OCI-LY1 (cell line): Measurements from ENCODE around the gene EFEMP2.

Experiments used
- H2AFZ ChIP-seq: fragments of 200-600 bp; sonication (generic), shearing (Covaris generic); 2 replicates; pipeline ENCODE4 v1.6.0; 2014; ENCODE audit warnings: antibody characterized with exemption, mild to moderate bottlenecking, low read length
- H3F3A ChIP-seq: fragments of 200-600 bp; sonication (generic), shearing (Covaris generic); 2 replicates; pipeline ENCODE4 v1.6.0; 2014; ENCODE audit warnings: mild to moderate bottlenecking, antibody characterized with exemption, low read length, moderate library complexity; ENCODE audit not compliant: insufficient read depth
- H3K27ac ChIP-seq: fragments of 200-600 bp; sonication (generic); 2 replicates; pipeline ENCODE4 v1.5.1; 2014; ENCODE audit warnings: low read length, mixed run types, mild to moderate bottlenecking, low read depth; ENCODE audit not compliant: poor library complexity, severe bottlenecking
- H3K27me3 ChIP-seq: fragments of 200-600 bp; sonication (generic); 2 replicates; pipeline ENCODE4 v1.6.0; 2014; ENCODE audit warnings: antibody characterized with exemption, mild to moderate bottlenecking, low read length, moderate library complexity; ENCODE audit not compliant: insufficient read depth
- H3K36me3 ChIP-seq: fragments of 200-600 bp; sonication (generic); 2 replicates; pipeline ENCODE4 v1.6.1; 2014; ENCODE audit warnings: mild to moderate bottlenecking, antibody characterized with exemption, low read length, moderate library complexity, mixed read lengths; ENCODE audit not compliant: insufficient read depth
- H3K4me1 ChIP-seq: fragments of 200-600 bp; sonication (generic); 2 replicates; pipeline ENCODE4 v1.5.1; 2014; ENCODE audit warnings: mild to moderate bottlenecking, low read length, moderate library complexity; ENCODE audit not compliant: insufficient read depth, severe bottlenecking
- H3K4me2 ChIP-seq: fragments of 200-600 bp; sonication (generic), shearing (Covaris generic); 2 replicates; pipeline ENCODE4 v1.6.1; 2014; ENCODE audit warnings: low read length
- H3K4me3 ChIP-seq: fragments of 200-600 bp; sonication (generic); 2 replicates; pipeline ENCODE4 v1.5.1; 2014; ENCODE audit warnings: low read length, low read depth, mild to moderate bottlenecking, mixed read lengths; ENCODE audit not compliant: poor library complexity, severe bottlenecking
- H3K79me2 ChIP-seq: fragments of 200-600 bp; shearing (Covaris generic); 2 replicates; pipeline ENCODE4 v1.6.1; 2016; ENCODE audit warnings: mixed run types, low read length, mixed read lengths; ENCODE audit not compliant: insufficient read depth
- H3K9ac ChIP-seq: fragments of 200-600 bp; sonication (generic), shearing (Covaris generic); 2 replicates; pipeline ENCODE4 v1.6.1; 2014; ENCODE audit warnings: mild to moderate bottlenecking, low read length, mixed read lengths
- H3K9me2 ChIP-seq: fragments of 200-600 bp; sonication (generic), shearing (Covaris generic); 2 replicates; pipeline ENCODE4 v1.6.1; 2014; ENCODE audit warnings: low read depth, mild to moderate bottlenecking, low read length, mixed read lengths
- H3K9me3 ChIP-seq: fragments of 200-600 bp; shearing (Covaris generic); 2 replicates; pipeline ENCODE4 v1.6.1; 2014; ENCODE audit warnings: low read length, mixed read lengths
- H4K20me1 ChIP-seq: fragments of 200-600 bp; sonication (generic), shearing (Covaris generic); 2 replicates; pipeline ENCODE4 v1.6.0; 2016; ENCODE audit warnings: mild to moderate bottlenecking, low read length; ENCODE audit not compliant: insufficient read depth
- EZH2 ChIP-seq: fragments of 200-600 bp; sonication (generic), shearing (Covaris generic); IDR thresholded peaks from 2 replicates; pipeline ENCODE4 v1.8.0; 2017; ENCODE audit warnings: borderline replicate concordance, mixed run types, mild to moderate bottlenecking, antibody characterized with exemption, low read length, moderate library complexity, mixed read lengths
- TF ChIP-seq, protein P1 (sequence below): fragments of 200-600 bp; sonication (generic), shearing (Covaris generic); IDR thresholded peaks from 2 replicates; pipeline ENCODE4 v1.5.1; 2017; ENCODE audit warnings: mild to moderate bottlenecking, antibody characterized with exemption, low read length, moderate library complexity, mixed read lengths

Gene EFEMP2

DNA sequence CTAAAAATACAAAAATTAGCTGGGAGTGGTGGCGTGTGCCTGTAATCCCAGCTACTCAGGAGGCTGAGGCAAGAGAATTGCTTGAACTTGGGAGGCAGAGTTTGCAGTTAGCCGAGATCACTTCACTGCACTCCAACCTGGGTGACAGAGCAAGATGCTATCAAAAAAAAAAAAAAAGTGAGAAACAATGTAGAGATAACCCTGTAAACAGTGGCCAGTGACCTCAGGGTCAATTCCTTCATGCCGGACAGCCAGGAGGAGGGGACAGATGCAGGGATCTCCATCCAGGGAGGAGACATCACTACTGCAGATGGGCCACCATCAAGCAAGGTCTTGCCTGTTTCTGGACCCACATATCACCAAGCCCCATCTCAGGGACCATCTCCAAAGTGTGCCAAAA is 24.9 kb downstream of the EFEMP2 start:
- no peaks in the 10 kb centered on the region for H3F3A ChIP-seq
- no peak overlapping the region for H3K4me3 ChIP-seq
- H3K27ac ChIP-seq = no peak overlapping the region
- H2AFZ ChIP-seq = no peak overlapping the region
- no peaks in the 10 kb centered on the region for H3K79me2 ChIP-seq
- no peak for TF ChIP-seq EZH2
- TF ChIP-seq, protein P1, sequence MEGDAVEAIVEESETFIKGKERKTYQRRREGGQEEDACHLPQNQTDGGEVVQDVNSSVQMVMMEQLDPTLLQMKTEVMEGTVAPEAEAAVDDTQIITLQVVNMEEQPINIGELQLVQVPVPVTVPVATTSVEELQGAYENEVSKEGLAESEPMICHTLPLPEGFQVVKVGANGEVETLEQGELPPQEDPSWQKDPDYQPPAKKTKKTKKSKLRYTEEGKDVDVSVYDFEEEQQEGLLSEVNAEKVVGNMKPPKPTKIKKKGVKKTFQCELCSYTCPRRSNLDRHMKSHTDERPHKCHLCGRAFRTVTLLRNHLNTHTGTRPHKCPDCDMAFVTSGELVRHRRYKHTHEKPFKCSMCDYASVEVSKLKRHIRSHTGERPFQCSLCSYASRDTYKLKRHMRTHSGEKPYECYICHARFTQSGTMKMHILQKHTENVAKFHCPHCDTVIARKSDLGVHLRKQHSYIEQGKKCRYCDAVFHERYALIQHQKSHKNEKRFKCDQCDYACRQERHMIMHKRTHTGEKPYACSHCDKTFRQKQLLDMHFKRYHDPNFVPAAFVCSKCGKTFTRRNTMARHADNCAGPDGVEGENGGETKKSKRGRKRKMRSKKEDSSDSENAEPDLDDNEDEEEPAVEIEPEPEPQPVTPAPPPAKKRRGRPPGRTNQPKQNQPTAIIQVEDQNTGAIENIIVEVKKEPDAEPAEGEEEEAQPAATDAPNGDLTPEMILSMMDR = no peak
- H3K27me3 ChIP-seq = no peaks in the 10 kb centered on the region
- peaks cover 19% of the 10 kb centered on the region for H3K36me3 ChIP-seq
- no peaks in the 10 kb centered on the region for H3K4me1 ChIP-seq
- no peak overlapping the region for H3K9ac ChIP-seq
- H3K9me2 ChIP-seq = no peaks in the 10 kb centered on the region
- H3K4me2 ChIP-seq = no peak overlapping the region
- H4K20me1 ChIP-seq = no peaks in the 10 kb centered on the region
- H3K9me3 ChIP-seq = no peaks in the 10 kb centered on the region

DNA sequence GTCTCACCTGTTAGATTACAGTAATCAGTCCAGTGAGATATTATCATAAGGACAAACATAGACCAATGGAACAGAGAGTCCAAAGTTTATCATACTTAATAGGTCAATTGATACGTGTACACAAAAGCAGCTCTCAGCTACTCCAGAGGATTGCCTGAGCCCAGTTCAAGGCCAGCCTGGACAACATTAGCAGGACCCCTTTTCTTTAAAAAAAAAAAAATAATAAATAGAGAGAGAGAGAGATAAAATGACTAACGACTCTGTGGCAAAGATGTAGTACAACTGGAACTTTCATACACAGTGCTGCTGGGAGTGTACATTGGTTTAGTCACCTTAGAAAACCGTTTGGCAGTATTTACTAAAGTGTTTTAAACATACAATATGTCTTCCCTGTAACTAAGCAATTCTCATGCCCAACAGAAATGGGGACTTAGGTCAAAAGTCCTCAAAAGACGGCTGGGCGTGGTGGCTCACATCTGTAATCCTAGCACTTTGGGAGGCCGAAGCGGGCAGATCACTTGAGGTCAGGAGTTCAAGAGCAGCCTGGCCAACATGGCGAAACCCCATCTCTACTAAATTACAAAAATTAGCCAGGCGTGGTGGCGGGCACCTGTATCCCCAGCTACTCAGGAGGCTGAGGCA is 28.2 kb downstream of the EFEMP2 start:
- Histone ChIP-seq H3K4me2 (no peak overlapping the region), H3K9me3 (no peaks in the 10 kb centered on the region)

DNA sequence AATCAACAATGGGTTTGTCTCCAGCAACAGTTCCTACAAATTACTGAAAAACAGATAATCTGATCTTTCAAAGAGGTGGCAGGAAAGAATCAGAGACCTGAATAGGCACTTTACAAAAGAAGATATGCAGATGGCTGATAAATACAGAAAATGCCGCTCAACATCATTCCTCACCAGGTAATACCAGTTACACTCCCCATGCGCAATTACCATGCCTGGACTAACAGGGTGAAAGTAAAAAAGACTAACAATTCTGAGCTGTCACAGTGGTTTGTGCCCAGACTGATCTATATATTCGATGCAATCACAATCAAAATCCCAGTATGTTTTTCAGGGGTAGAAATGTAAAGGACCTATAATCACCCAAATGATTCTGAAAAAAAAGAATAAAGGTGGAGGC is 28.8 kb downstream of the EFEMP2 start:
- Histone ChIP-seq H3K9me2 (no peaks in the 10 kb centered on the region), H2AFZ (no peak overlapping the region), H3K9ac (no peak overlapping the region), H3K27ac (no peak overlapping the region), H3K79me2 (no peaks in the 10 kb centered on the region), H3K4me3 (no peak overlapping the region), H3F3A (no peaks in the 10 kb centered on the region), H3K4me2 (no peak overlapping the region), H3K9me3 (no peaks in the 10 kb centered on the region), H4K20me1 (no peaks in the 10 kb centered on the region), H3K4me1 (no peaks in the 10 kb centered on the region), H3K36me3 (no peaks in the 10 kb centered on the region), H3K27me3 (no peaks in the 10 kb centered on the region)
- no peak for TF ChIP-seq EZH2
- TF ChIP-seq, protein P1 = no peak

More for the DNA sequence above, 28.2 kb downstream of the EFEMP2 start:
- no peak overlapping the region for H3K27ac ChIP-seq
- no peak overlapping the region for H3K4me3 ChIP-seq
- no peak overlapping the region for H2AFZ ChIP-seq
- no peak overlapping the region for H3K9ac ChIP-seq
- H3K27me3 ChIP-seq = no peaks in the 10 kb centered on the region
- H4K20me1 ChIP-seq = no peaks in the 10 kb centered on the region
- no peaks in the 10 kb centered on the region for H3K9me2 ChIP-seq
- H3K79me2 ChIP-seq = no peaks in the 10 kb centered on the region
- H3F3A ChIP-seq = no peaks in the 10 kb centered on the region
- TF ChIP-seq, protein P1 = no peak
- TF ChIP-seq EZH2 = no peak
- no peaks in the 10 kb centered on the region for H3K4me1 ChIP-seq
- H3K36me3 ChIP-seq = no peaks in the 10 kb centered on the region
